Thoracic aorta (tissue), 2 donors: ENCODE measurements around the gene SDHAF2. TPM values are rescaled to one million over a fixed set of nuclear protein-coding genes. Genes with fewer than 3 reads are reported as not detected.
"Not testable (repeated sequence)": the region's sequence is repeated elsewhere in the genome, so short reads cannot be mapped to it uniquely, and the experiment has no call there.

Experiments
- ATAC-seq: fragments of 150-250 bp; one replicate; pipeline ENCODE4 v1.8.0; 2017; ENCODE audit warnings: low read depth; ENCODE audit not compliant: insufficient number of reproducible peaks, low FRiP score
- DNase-seq: peaks from one replicate; pipeline ENCODE4 v3.0.0-alpha.2; 2020; ENCODE audit warnings: low spot score
- H3K27ac ChIP-seq, 2 donors: fragments of 200-600 bp; sonication (generic); 1 replicate in 1 of 2; 2 replicates in 1 of 2; pipeline ENCODE4 v1.5.1; 2016; ENCODE audit warnings: mild to moderate bottlenecking in 2 of 2, moderate library complexity in 2 of 2
- H3K27me3 ChIP-seq: fragments of 200-600 bp; sonication (generic); replicated peaks from 2 replicates; pipeline ENCODE4 v1.6.0; 2016; ENCODE audit warnings: mild to moderate bottlenecking; ENCODE audit not compliant: insufficient read depth
- H3K36me3 ChIP-seq: fragments of 200-600 bp; sonication (generic); one replicate; pipeline ENCODE4 v1.5.1; 2016
- H3K4me1 ChIP-seq, 2 donors: fragments of 200-600 bp; sonication (generic); 1 replicate in 1 of 2; 2 replicates in 1 of 2; pipeline versions ENCODE4 v1.5.1 to v1.6.0; 2016; ENCODE audit warnings: low read depth in 2 of 2, mild to moderate bottlenecking in 1 of 2; ENCODE audit not compliant: control insufficient read depth in 1 of 2
- H3K4me3 ChIP-seq: fragments of 200-600 bp; sonication (generic); 2 replicates; pipeline ENCODE4 v1.5.1; 2016; ENCODE audit warnings: mild to moderate bottlenecking
- H3K9me3 ChIP-seq: fragments of 200-600 bp; sonication (generic); 2 replicates; pipeline ENCODE4 v1.5.1; 2016
- total RNA-seq, 2 donors: library from RNA; depleted of rRNA; stranded (reverse); fragments of >200 nt; gene quantifications; one replicate each; pipeline versions ENCODE4 v1.1.0 to v1.2.3, GENCODE V29; 2016
- TF ChIP-seq, protein P1 (sequence below): fragments of 200-600 bp; sonication (generic); IDR thresholded peaks from one replicate; pipeline ENCODE4 v1.5.1; 2019; ENCODE audit warnings: antibody characterized with exemption

The SDHAF2 gene
- total RNA-seq, 2 donors from 2014 or later: 43.2 to 52.6 TPM

DNA sequence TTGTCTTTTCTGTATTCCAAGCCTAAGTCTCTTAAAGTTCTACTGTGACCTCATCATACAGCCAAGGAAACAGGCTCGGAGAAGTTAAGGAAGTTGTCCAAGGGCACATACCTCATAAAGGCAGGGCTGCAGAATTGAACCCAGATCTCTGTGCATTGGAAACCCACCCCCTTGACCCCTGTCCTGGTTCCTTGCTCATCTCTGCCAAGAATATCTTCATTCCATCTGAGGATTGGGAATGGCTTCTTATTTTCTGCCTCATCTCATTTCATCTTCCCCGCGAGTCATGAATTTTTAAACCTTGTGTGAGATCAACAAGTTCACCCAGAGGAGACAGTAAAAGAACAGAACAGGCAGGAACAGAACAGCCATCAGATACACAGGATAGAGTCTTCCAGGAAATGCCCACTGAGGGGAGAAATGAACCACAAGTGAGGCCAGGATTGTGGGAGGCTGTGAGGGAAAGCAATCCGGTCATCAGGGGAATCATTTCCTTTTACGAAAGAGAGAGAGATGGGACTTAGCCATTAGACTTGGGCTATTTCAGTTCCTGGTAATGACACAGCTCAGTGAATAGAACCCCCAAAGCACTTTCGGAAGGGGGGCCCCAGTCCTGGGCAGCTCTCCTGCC lies 44.2 kb downstream of the SDHAF2 start:
- ATAC-seq: no peak
- Histone ChIP-seq H3K27ac (no peak overlapping the region), H3K9me3 (no peaks in the 10 kb centered on the region), H3K36me3 (no peaks in the 10 kb centered on the region), H3K4me3 (no peak overlapping the region), H3K27me3 (no peaks in the 10 kb centered on the region), H3K4me1 (peaks cover 10 to 28% of the 10 kb centered on the region in 2 donors)
- no peak for DNase-seq
- TF ChIP-seq, protein P1, sequence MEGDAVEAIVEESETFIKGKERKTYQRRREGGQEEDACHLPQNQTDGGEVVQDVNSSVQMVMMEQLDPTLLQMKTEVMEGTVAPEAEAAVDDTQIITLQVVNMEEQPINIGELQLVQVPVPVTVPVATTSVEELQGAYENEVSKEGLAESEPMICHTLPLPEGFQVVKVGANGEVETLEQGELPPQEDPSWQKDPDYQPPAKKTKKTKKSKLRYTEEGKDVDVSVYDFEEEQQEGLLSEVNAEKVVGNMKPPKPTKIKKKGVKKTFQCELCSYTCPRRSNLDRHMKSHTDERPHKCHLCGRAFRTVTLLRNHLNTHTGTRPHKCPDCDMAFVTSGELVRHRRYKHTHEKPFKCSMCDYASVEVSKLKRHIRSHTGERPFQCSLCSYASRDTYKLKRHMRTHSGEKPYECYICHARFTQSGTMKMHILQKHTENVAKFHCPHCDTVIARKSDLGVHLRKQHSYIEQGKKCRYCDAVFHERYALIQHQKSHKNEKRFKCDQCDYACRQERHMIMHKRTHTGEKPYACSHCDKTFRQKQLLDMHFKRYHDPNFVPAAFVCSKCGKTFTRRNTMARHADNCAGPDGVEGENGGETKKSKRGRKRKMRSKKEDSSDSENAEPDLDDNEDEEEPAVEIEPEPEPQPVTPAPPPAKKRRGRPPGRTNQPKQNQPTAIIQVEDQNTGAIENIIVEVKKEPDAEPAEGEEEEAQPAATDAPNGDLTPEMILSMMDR: no peak

DNA sequence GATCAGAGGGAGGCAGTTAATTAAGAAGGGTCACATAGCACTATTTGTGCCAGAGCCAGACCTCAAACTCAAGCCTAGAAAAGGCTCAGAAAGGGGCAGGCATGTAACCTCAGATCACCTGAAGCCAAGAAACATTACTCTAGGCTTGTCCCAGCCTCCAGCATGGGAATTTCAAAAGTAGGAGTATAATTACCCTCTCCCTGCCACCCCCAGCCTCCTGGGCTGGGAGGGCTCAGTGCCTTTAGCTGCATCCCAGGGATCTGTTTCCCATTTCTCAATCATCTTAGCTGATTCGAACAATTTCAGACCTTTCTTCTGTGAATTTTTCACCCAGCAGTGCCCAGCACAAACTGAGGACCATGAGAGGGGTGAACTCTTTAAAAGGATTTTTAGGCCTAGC lies 45.5 kb downstream of the SDHAF2 start:
- Histone ChIP-seq H3K27ac (no peak overlapping the region), H3K27me3 (no peaks in the 10 kb centered on the region), H3K4me1 (peaks cover 10 to 28% of the 10 kb centered on the region in 2 donors), H3K4me3 (no peak overlapping the region), H3K9me3 (no peaks in the 10 kb centered on the region), H3K36me3 (no peaks in the 10 kb centered on the region)
- no peak for ATAC-seq
- DNase-seq: no peak
- TF ChIP-seq, protein P1: no peak

DNA sequence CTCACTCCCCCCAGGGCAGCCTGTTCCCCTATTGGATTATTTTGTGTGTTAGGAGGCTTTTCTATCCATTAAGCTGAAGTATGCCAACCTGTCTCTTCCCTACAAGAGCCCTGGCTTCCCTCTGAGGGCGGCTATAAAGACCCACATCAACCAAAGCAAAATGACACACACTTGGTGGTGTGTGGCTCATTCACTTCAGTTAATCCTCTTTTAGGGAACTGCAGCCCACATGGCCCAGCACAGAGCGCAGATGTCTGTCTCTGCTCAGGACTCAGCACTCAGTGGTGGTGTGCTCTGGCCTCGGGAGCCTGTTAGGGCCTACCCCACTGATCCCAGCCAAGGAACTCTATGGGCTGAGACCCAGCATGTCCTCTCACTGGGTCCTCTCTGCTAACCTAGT lies 46.4 kb downstream of the SDHAF2 start:
- ATAC-seq (no peak), DNase-seq (no peak)
- Histone ChIP-seq H3K9me3 (no peaks in the 10 kb centered on the region), H3K4me3 (no peak overlapping the region), H3K36me3 (no peaks in the 10 kb centered on the region), H3K27me3 (no peaks in the 10 kb centered on the region), H3K27ac (no peak overlapping the region), H3K4me1 (peaks cover 10 to 28% of the 10 kb centered on the region in 2 donors)
- TF ChIP-seq, protein P1: no peak

DNA sequence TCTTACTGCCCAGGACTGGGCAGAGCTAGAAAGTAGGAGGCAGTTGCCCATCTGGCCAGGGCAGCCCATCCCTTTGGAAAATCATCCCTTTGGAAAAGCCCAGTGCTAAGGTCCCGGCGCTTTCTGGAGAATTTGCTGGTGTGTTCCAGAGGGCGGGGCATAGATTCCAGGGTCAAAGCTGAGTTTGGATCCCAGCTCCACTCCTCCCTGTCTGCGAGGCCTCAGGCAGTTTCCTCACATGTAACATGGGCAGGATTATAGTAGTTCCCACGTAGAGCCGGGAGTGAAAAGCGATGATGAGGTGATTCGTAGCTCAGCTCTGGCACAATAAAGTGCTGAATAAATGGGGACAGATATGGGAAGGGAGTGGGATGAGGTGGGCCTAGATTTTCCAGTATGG lies 47.2 kb downstream of the SDHAF2 start:
- Histone ChIP-seq H3K27me3 (no peaks in the 10 kb centered on the region), H3K9me3 (no peaks in the 10 kb centered on the region), H3K27ac (no peak overlapping the region), H3K4me3 (no peak overlapping the region), H3K36me3 (no peaks in the 10 kb centered on the region), H3K4me1 (peaks cover 5 to 23% of the 10 kb centered on the region in 2 donors)
- ATAC-seq (no peak), DNase-seq (no peak)
- TF ChIP-seq, protein P1: no peak

DNA sequence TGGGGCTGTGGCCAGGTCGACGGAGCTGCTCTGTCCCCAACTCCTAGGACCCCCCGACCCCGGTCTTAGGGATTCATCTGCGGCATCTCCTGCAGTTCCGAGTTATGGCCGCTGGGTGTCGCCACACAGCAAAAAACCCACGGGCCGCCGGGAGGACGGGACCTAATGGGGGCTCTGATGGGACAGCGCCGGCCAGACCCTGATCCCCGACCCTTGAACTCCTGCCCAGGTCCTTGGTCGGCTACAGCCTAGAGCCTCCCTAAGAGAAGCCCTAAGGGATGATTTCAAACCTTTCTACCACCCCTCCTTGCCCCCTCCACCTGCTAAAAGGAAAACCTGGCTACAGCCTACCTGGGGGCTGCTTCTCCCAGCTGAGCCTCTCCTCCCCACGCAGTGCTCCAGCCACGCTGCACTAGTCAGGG lies 47.8 kb downstream of the SDHAF2 start:
- Histone ChIP-seq H3K27me3 (no peaks in the 10 kb centered on the region), H3K36me3 (no peaks in the 10 kb centered on the region), H3K4me3 (no peak overlapping the region), H3K4me1 (peaks cover 1 to 17% of the 10 kb centered on the region in 2 donors), H3K9me3 (no peaks in the 10 kb centered on the region), H3K27ac (no peak overlapping the region)
- TF ChIP-seq, protein P1: peak; percentile 95
- ATAC-seq (no peak), DNase-seq (no peak)

DNA sequence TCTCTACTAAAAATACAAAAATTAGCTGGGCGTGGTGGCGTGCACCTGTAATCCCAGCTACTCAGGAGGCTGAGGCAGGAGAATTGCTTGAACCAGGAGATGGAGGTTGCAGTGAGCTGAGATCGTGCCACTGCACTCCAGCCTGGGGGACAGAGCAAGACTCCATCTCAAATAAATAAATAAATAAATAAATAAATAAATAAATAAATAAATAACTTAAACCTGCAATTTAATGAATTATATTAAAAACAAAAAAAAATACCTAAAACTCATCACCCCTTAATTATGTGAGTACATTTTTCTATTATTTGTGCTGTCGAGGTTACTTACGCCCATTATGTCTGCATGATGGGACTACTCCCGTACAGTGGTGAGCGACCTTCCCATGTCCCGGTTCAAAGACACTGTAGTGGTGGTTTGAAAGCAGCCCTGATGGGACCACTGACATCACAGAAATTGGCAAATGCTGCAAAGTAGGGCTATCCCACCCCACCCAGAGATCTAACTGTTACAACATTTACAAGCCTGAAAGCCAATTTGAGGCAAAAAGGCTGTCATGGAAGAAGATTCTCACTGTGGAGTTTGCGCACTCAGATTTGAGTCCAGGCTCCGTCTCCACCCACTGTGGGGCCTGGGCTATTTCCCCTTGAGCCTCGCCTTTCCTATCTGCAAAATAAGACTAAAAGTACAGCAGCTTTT lies 49.6 kb downstream of the SDHAF2 start:
- peaks cover 0 to 13% of the 10 kb centered on the region in 2 donors for H3K4me1 ChIP-seq
- not testable (repeated sequence) for ATAC-seq, H3K4me3 ChIP-seq, DNase-seq, H3K27me3 ChIP-seq, H3K27ac ChIP-seq, H3K36me3 ChIP-seq, H3K9me3 ChIP-seq
